ENCODE results near the gene SSBP2. TPM values are rescaled to one million over a fixed set of nuclear protein-coding genes. Genes with fewer than 3 reads are reported as not detected.

SSBP2 gene
- total and polyA plus RNA-seq, 4 donors: 17.2 to 99.9 (median 27.3) TPM

GRCh38 chr5:81607693-81608092 is 143.2 kb downstream of the SSBP2 start:
- H3K9ac ChIP-seq (ENCODE audit: insufficient read depth in 1 of 2, low read length in 2 of 2): no peak overlapping the region
- H3K36me3 ChIP-seq (ENCODE audit: control insufficient read depth in 4 of 4, insufficient read depth in 4 of 4, low read length in 4 of 4): peaks cover 0 to 21% (median 5%) of the 10 kb centered on the region in 4 donors
- H3K4me3 ChIP-seq: no peak overlapping the region
- H3K4me1 ChIP-seq (ENCODE audit: control insufficient read depth in 5 of 5, insufficient read depth in 5 of 5, low read length in 5 of 5): peaks cover 0 to 3% (median 0%) of the 10 kb centered on the region in 5 donors
- H3K9me3 ChIP-seq (ENCODE audit: control insufficient read depth in 4 of 4, insufficient read depth in 3 of 4, low read length in 3 of 4): peaks cover 0 to 7% (median 3%) of the 10 kb centered on the region in 4 donors
- DNase-seq (no peak), ATAC-seq (ENCODE audit: insufficient read depth, low FRiP score) (no peak)
- H3K27ac ChIP-seq (ENCODE audit: low read depth in 1 of 2, low read length in 1 of 2): no peak overlapping the region
- TF ChIP-seq, protein P1, sequence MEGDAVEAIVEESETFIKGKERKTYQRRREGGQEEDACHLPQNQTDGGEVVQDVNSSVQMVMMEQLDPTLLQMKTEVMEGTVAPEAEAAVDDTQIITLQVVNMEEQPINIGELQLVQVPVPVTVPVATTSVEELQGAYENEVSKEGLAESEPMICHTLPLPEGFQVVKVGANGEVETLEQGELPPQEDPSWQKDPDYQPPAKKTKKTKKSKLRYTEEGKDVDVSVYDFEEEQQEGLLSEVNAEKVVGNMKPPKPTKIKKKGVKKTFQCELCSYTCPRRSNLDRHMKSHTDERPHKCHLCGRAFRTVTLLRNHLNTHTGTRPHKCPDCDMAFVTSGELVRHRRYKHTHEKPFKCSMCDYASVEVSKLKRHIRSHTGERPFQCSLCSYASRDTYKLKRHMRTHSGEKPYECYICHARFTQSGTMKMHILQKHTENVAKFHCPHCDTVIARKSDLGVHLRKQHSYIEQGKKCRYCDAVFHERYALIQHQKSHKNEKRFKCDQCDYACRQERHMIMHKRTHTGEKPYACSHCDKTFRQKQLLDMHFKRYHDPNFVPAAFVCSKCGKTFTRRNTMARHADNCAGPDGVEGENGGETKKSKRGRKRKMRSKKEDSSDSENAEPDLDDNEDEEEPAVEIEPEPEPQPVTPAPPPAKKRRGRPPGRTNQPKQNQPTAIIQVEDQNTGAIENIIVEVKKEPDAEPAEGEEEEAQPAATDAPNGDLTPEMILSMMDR (IDR thresholded peaks at IDR 0.05; ENCODE audit: control extremely low read depth, extremely low read depth): no peak
- H3K27me3 ChIP-seq (ENCODE audit: control insufficient read depth in 3 of 3, insufficient read depth in 3 of 3, low read length in 2 of 3): no peaks in the 10 kb centered on the region
- WGBS, 2 donors: 73 to 85% methylated on average over 1 of the region's 1 CpG

DNA sequence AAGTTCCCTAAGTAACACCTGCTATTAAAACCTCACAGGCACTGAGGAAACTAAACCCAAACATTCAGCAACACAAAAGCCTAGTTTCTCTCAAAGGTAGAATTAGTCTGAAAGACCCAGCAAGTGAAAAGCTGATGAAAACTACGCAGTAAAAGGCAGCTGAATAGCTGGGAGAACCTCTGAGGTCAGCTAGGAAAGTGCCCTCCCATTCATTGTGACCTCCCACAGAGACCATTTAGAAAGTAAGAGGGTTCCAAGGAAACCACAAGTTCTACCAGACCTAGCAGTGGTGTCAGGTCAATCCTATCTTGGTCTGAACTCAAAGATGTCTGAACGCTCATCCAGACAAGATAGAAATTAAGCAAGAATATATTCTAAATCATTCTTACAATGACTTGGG is 144.7 kb downstream of the SSBP2 start:
- 86 to 90% methylated on average over 2 of the region's 2 CpGs for WGBS, 2 donors
- TF ChIP-seq, protein P1 (IDR thresholded peaks at IDR 0.05; ENCODE audit: control extremely low read depth, extremely low read depth): no peak
- peaks cover 0 to 21% (median 5%) of the 10 kb centered on the region in 4 donors for H3K36me3 ChIP-seq (ENCODE audit: control insufficient read depth in 4 of 4, insufficient read depth in 4 of 4, low read length in 4 of 4)
- H3K4me3 ChIP-seq: no peak overlapping the region
- H3K9ac ChIP-seq (ENCODE audit: insufficient read depth in 1 of 2, low read length in 2 of 2): no peak overlapping the region
- no peak for DNase-seq
- H3K27me3 ChIP-seq (ENCODE audit: control insufficient read depth in 3 of 3, insufficient read depth in 3 of 3, low read length in 2 of 3): no peaks in the 10 kb centered on the region
- H3K27ac ChIP-seq (ENCODE audit: low read depth in 1 of 2, low read length in 1 of 2): no peak overlapping the region
- peaks cover 0 to 7% (median 3%) of the 10 kb centered on the region in 4 donors for H3K9me3 ChIP-seq (ENCODE audit: control insufficient read depth in 4 of 4, insufficient read depth in 3 of 4, low read length in 3 of 4)
- ATAC-seq (ENCODE audit: insufficient read depth, low FRiP score): no peak
- H3K4me1 ChIP-seq (ENCODE audit: control insufficient read depth in 5 of 5, insufficient read depth in 5 of 5, low read length in 5 of 5): peaks cover 0 to 3% (median 0%) of the 10 kb centered on the region in 5 donors

DNA sequence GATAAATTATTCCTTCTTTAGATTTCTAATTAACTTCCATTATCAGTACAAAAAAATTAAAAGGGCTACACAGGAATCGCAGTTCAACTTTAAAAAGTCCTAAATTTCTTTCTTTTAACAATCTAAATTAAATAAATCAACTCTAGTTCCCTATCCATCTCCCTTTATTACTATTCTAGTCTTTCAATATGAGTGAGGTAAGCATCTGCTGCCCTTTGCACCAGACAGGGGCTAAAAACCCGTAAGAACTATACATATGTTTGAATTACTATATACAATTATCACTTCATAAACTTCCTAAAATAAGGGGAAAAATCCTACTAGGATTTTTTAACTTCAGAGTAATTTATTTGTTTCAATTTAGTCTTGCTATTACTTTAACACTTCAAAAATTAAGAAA is 145.6 kb downstream of the SSBP2 start:
- Histone ChIP-seq H3K4me1 (ENCODE audit: control insufficient read depth in 5 of 5, insufficient read depth in 5 of 5, low read length in 5 of 5) (peaks cover 0 to 3% (median 0%) of the 10 kb centered on the region in 5 donors), H3K4me3 (no peak overlapping the region), H3K9ac (ENCODE audit: insufficient read depth in 1 of 2, low read length in 2 of 2) (no peak overlapping the region), H3K27me3 (ENCODE audit: control insufficient read depth in 3 of 3, insufficient read depth in 3 of 3, low read length in 2 of 3) (no peaks in the 10 kb centered on the region), H3K36me3 (ENCODE audit: control insufficient read depth in 4 of 4, insufficient read depth in 4 of 4, low read length in 4 of 4) (peaks cover 0 to 21% (median 5%) of the 10 kb centered on the region in 4 donors), H3K9me3 (ENCODE audit: control insufficient read depth in 4 of 4, insufficient read depth in 3 of 4, low read length in 3 of 4) (peaks cover 0 to 7% (median 3%) of the 10 kb centered on the region in 4 donors), H3K27ac (ENCODE audit: low read depth in 1 of 2, low read length in 1 of 2) (no peak overlapping the region)
- DNase-seq: no peak
- no peak for ATAC-seq (ENCODE audit: insufficient read depth, low FRiP score)
- WGBS, 2 donors: 96 to 98% methylated on average over 2 of the region's 2 CpGs
- TF ChIP-seq, protein P1 (IDR thresholded peaks at IDR 0.05; ENCODE audit: control extremely low read depth, extremely low read depth): no peak

DNA sequence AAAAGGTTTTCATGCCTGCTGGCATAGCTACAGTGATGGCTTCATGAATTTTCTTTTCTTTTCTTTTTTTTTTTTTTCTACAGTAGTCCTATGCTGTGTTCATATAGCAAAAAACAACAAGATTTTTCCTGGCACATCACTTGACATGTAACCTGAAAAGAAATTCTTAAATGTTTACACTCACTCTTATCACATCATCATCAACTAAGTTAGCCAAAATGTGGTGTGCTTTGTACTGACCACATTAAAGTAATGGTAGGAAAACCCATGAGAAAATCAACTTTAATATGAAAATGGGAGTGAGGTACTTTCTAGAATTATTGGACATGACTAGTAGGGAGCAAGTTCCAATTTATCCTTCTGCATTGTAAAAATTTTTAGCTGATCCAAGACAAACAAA is 146.7 kb downstream of the SSBP2 start:
- no peak for ATAC-seq (ENCODE audit: insufficient read depth, low FRiP score)
- Histone ChIP-seq H3K4me3 (no peak overlapping the region), H3K27me3 (ENCODE audit: control insufficient read depth in 3 of 3, insufficient read depth in 3 of 3, low read length in 2 of 3) (no peaks in the 10 kb centered on the region), H3K36me3 (ENCODE audit: control insufficient read depth in 4 of 4, insufficient read depth in 4 of 4, low read length in 4 of 4) (peaks cover 0 to 15% (median 3%) of the 10 kb centered on the region in 4 donors), H3K9ac (ENCODE audit: insufficient read depth in 1 of 2, low read length in 2 of 2) (no peak overlapping the region), H3K27ac (ENCODE audit: low read depth in 1 of 2, low read length in 1 of 2) (no peak overlapping the region), H3K4me1 (ENCODE audit: control insufficient read depth in 5 of 5, insufficient read depth in 5 of 5, low read length in 5 of 5) (peaks cover 0 to 3% (median 0%) of the 10 kb centered on the region in 5 donors), H3K9me3 (ENCODE audit: control insufficient read depth in 4 of 4, insufficient read depth in 3 of 4, low read length in 3 of 4) (no peaks in the 10 kb centered on the region)
- peak in 1 of 3 donors; percentile 7 for DNase-seq
- TF ChIP-seq, protein P1 (IDR thresholded peaks at IDR 0.05; ENCODE audit: control extremely low read depth, extremely low read depth): no peak

All from lung (tissue), 12 donors.